HS-27A (cell line): ENCODE data around the gene NNT.
"Not testable (repeated sequence)": the region's sequence is repeated elsewhere in the genome, so short reads cannot be mapped to it uniquely, and the experiment has no call there.

Experiments used
- DNase-seq: peaks from one replicate; pipeline ENCODE4 v3.0.0-alpha.2; 2012; ENCODE audit warnings: low read depth, missing footprints

The NNT gene

DNA sequence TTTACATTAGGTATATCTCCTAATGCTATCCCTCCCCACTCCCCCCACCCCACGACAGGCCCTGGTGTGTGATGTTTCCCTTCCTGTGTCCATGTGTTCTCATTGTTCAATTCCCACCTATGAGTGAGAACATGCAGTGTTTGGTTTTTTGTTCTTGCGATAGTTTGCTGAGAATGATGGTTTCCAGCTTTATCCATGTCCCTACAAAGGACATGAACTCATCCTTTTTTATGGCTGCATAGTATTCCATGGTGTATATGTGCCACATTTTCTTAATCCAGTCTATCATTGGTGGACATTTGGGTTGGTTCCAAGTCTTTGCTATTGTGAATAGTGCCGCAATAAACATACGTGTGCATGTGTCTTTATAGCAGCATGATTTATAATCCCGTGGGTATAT, 64.4 kb downstream of the NNT start:
- not testable (repeated sequence) for DNase-seq

DNA sequence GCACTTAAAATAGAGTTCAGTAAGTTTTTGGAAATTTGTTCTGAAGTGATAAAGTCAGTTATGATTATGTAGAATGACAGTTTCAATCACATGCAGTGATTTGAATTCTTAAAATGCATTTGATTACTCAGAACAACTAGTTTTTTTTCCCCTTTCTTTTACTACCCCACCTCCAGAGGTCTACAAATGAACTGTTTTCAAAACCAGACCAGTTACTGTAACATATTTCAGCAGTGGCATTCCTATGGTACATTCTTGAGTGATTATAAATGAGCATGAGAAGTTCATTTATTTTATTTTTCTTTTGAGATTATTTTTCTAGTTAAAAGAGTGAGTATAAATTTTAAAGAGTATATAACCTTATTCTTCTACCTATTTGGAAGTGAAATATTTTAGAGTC, 71.6 kb downstream of the NNT start:
- no peak for DNase-seq

DNA sequence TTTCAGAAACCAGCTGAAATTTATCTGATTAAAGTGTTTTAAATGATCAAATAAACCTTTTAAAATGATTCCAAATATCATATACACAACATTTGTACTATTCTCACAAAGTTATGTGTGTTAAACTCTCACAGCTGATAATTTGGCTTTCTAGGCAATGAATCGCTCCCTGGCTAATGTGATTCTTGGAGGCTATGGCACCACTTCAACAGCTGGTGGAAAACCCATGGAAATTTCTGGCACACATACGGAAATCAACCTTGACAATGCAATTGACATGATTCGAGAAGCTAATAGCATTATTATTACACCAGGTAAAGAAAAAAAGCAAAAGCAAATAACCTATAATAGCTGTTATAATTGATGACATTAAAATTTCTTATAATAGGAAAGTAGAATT, 72.4 kb downstream of the NNT start:
- no peak for DNase-seq

DNA sequence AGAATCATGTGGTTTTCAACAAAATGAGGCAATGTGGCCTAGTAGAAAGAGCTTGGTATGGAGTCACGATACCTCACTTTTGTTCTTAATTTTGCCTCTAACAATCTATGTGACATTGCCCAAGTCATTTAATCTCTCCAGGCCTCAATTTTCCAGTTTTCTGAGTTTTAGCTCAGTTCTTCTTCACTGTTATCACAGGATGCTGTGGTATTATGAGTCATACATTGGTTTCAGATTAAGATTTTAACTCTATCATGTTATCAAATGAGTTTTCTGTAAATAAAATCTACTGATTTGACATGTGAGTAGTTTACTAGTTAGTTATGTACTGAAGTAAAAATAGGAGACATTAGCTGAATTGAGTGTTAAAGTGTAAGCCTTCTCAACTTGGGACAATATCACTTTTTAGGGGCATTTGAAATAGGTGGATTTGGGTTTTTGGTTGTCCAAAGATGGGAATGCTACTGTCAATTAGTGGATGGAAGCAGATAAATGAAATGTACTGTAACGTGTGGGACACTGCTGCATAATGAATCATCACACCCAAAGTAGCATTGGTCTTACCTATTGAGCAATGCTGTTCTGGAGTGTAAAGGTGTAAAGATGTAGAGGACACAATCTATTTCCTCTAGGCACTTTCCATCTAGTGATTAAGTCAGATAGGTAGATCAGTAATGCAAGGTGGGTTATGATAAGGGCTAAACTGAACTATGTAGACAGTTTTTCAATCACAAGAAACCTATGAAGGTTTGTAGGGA, 73.3 kb downstream of the NNT start:
- DNase-seq, result no peak

DNA sequence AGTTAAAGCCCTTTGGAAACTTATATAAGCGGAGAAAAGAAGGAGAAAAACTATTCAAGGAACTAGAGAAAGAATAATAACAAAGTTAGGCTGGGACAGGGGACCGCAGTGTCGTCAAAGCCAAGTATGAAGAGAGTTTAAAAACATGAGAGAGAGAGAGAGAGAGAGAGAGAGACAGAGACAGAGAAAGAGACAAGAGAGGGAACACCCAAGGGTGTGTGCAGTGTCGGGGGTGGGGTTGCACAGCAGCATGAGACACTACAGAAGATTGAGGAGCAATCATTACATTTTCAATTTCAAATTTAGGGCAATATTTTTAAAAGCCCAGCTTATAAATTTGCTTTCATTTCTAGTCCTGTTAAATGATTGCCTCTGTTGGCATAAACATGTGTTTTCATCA, 74.3 kb downstream of the NNT start:
- DNase-seq, result no peak

DNA sequence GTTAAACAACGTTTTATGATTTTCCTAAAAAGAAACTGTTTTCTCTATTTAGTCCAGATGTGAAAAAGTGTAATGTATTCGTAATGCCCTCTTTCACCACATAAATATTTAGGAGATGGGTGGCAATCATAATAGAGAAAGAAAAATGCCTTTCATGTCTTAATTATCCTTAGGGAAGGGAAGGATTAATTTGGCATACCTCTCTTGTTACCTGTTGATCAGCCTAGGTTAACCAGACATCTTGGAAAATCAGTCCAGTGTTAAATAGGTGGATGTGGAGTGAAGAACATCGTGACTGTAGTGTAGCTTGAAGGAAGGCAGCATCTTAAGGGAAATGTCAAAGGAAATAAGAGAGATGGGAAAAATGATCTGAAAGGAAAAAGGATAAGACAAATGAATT, 76.2 kb downstream of the NNT start:
- DNase-seq, result no peak

DNA sequence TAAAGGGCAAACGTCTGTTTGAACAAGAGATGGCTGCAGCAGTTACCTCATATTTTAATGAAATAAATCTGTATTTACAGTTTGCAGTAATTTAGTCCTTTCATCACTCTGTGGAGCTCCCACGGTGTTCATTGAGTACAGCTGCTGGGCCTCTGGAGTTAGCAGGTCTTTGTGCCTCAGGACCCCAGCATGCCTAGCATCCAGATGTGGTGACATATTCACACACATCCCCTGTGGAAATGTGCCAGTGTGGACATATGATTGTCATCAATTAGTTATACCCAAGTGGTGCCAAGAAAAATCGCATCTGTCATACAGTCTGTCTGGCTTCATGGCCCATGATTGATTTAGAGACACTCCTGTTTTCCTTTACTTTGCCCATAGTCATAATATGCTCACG, 77.3 kb downstream of the NNT start:
- no peak for DNase-seq

DNA sequence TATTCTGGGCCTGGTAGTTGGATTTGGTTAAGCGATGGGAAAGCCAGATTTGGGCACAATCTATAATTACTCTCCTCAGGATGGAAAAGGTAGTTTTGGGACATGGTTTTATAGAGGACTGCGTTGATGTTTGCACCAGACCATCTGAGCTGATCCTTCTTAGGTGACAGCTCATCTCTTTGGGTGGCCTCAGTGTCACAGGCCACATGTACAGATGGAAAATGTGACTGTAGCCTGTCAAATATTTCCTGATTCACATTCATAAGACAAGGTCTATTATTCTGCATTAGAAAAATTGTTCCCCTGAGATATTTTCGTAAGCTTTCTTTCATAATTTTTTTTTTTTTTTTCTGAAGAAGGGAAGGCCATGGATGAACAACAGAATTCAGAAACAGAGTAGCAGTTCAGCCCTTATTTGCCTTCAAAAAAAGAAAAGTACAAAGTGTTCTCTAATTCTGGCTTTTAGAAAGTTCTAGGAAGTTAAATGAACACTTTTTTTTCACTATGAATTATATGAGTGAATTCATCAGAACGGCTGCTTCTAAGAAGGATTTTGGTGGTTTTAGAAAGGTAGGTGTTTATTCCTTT, 81.0 kb downstream of the NNT start:
- DNase-seq, result no peak

DNA sequence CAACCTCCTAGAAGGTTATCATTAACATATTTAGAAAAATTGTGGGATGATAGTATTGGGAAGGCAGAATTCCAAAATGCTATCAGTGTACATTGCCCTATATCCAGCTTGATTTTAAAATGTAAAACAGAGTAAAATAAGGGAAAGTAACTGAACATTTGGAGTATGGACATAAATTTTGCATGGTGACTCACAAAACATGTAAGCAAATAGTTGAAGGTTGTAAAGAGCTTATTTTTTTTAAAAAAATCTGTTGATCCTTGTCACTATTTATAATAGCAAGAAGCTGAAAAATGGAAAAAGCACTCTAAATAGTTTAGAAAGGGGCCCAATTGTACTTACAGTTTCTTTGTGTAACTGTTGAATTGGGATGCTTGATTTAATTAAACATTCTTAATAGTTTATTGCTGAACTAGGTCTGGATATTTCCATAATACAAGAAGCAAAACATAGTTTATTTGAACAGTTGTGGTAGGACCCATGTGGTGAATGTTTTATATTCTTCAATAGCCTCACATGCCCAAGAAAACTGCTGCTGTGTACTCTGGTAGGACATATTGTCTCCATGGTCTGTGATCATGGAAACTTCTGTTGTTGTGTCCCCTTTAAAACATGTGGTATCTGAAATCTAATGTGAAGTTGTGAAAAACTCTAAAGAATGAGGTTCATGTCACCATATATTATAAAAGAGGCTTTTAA, 82.4 kb downstream of the NNT start:
- DNase-seq, result no peak

DNA sequence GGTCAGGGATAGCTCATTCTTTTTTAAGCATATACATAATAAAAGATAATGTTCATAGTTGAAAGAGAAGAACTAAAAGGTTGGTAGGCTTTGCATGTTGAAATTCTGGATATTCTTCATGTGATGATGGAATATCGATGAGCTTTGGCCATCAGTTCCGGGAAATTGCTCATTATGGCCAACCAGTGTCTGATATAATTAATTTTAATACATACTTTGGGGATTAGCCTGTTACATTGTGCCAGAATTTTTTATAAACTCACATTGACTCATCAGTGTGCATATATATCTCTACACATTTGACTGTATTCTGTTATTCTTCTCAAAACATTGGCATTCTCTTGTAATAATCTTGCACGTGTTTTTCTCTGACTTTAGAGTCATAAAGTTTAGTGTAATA, 84.3 kb downstream of the NNT start:
- DNase-seq, result no peak

DNA sequence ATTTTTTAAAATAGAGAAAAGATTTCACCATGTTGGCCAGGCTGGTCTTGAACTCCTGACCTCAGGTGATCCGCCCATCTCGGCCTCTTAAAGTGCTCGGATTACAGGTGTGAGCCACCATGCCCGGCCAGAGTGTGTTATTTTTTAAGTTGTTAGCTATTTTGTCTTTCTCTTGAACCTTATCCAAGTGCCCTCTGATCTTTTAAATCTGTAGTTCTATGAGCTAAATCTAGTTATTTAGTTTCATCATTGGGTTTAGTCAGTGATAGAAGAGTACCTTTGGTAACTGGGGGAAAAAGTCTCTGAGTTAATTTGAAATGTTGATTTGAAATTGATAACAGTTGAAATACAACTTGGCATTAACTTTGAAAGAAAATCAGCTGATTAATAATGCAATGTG, 88.3 kb downstream of the NNT start:
- no peak for DNase-seq

DNA sequence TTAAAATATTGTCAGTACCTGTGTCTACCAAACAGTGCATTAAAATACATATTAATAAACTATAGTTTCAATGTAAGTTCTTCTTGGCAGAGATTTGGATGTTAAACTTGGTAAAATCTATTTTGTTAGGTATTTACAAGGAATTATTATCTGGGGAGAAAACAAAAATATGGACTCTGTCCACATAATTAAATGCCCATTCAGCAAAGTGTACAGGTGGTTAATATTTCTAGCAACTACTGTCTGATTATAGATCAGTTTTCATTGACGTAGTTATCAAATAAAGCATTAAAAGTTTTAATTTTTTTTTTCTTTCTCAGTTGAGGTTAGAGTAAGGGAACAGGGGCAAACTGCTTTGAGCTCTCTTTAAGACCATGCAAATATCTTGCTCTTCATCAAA, 88.9 kb downstream of the NNT start:
- no peak for DNase-seq

DNA sequence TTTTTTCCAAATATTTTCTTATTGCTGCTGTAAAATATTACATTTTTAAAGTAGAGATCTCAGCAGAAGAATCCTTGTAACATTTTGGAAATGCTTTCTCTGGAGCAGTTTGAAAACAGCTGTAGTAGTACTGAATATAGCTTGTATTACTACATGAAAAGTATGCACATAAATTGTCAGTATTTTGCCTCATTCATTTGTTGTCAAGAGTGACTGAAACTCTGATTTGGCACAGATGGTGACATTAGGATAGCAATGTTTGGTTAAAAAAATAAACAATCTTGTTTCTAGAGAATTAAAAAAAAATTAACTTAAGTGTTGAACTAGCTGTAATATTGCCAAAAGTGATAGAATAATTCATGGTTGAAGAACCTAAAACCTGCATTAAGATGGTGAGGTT, 90.4 kb downstream of the NNT start:
- DNase-seq, result no peak

DNA sequence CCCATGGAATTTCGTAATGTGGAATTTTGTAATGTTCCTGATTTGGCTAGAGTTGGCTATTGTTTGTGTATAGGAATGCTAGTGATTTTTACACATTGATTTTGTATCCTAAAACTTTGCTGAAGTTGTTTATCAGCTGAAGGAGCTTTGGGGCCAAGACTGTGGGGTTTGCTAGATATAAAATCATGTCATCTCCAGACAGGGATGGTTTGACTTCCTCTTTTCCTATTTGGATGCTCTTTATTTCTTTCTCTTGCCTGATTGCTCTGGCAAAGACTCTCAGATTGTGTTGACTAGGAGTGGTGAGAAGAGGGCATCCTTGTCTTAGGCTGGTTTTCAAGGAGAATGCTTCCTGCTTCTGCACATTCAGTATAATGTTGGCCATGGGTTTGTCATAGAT, 91.0 kb downstream of the NNT start:
- DNase-seq, result no peak

DNA sequence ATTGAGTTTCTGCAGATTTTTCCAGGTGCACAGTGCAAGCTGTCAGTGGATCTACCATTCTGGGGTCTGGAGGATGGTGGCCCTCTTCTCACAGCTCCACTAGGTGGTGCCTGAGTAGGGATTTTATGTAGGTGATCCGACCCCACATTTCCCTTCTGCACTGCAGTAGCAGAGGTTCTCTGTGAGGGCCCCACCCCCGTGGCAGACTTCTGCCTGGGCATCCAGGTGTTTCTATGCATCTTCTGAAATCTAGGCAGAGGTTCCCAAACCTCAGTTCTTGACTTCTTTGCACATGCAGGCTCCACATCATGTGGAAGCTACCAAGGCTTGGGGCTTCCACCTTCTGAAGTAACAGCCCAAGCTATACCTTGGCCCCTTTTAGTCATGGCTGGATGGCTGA, 93.5 kb downstream of the NNT start:
- DNase-seq, result not testable (repeated sequence)

DNA sequence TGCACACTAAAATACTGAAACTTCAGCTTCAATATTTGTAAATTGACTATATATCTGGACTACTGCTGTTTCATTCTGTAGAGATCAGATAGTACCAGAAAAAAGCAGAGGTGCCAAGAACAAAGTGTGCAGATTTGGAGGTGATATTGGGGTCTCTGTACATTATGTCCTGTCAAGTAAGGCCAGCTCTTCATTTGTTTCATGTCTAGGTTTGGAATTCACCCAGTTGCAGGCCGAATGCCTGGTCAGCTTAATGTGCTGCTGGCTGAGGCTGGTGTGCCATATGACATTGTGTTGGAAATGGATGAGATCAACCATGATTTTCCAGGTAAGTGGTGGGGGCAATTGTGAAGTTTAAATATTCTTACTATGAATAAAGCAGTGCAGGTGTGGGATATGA, 96.9 kb downstream of the NNT start:
- DNase-seq, result no peak

DNA sequence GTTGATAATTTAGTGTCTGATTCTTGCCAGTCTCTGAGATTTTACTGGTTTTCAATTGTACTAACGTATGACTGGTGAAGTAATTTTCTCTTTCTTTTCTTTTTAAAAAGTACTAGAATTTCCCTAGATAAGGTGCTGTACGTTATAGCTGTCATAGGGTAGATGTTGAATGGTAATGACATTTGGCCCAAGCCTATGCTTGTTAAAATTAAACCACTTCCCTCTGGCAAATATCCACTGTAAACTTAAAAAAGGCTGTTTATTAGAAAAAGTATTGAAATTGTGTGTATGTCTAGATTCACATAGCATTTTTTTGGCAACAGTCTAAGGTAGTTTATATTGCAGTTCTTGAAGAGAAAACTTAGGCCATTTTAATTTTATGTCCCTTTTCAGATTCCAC, 97.6 kb downstream of the NNT start:
- DNase-seq, result no peak

DNA sequence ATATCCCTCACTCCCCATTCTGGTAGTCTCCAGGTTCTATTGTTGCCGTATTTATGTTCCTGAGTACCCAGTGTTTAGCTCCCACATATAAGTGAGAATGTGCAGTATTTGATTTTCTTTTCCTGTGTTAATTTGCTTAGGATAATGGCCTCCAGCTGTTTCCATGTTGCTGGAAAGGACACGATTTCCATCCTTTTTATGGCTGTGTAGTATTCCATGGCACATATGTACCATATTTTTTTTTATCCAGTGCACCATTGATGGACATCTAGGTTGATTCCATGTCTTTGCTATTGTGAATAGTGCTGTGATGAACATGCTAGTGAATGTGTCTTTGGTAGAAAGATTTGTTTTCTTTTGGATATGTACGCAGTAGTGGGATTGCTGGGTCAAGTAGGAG, 98.2 kb downstream of the NNT start:
- DNase-seq, result no peak

DNA sequence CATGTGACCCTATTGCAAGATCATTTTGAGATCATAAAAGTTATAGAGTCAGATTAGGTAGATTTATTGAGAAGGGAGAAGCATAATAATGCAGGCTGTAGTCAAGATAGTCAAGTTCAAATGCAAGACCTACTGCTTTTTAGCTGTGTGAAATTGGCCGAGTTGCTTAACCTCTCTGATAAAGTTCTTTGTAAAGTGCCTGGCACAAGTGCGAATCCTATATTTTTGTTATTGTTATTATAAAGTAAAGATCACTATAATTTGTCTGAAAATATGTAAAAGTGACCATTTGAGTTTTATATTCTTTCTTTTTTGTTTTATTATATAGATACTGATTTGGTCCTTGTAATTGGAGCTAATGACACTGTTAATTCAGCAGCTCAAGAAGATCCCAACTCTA, 99.3 kb downstream of the NNT start:
- no peak for DNase-seq

DNA sequence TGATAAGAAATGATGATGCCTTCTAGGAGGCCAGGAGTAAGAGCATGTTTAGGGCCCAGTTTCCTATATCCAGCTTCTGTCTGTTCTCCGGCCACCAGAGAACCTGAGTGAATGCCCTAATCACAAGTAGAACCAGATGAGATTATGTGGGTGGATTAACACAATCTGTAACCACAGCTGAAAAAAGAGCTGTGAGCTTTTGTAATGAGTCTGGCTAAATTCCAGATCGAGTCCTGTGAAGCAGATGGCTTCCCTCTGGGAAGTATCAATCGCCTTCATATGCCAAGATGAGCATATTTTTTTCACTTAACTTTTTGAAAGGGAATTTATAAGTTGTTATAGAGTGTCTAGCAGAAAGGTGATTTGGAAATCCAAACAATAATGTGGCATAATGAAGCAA, 99.8 kb downstream of the NNT start:
- DNase-seq, result no peak

DNA sequence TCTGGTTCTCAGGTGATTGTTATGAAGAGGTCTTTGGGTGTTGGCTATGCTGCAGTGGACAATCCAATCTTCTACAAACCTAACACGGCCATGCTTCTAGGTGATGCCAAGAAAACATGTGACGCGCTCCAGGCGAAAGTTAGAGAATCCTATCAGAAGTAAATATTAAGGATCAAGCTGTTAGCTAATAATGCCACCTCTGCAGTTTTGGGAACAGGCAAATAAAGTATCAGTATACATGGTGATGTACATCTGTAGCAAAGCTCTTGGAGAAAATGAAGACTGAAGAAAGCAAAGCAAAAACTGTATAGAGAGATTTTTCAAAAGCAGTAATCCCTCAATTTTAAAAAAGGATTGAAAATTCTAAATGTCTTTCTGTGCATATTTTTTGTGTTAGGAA, 101.3 kb downstream of the NNT start:
- no peak for DNase-seq

DNA sequence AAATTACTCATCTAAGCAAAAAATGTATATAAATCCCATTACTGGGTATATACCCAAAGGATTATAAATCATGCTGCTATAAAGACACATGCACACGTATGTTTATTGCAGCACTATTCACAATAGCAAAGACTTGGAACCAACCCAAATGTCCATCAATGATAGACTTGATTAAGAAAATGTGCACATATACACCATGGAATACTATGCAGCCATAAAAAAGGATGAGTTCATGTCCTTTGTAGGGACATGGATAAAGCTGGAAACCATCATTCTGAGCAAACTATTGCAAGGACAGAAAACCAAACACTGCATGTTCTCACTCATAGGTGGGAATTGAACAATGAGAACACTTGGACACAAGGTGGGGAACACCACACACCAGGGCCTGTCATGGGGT, 103.6 kb downstream of the NNT start:
- DNase-seq, result not testable (repeated sequence)

DNA sequence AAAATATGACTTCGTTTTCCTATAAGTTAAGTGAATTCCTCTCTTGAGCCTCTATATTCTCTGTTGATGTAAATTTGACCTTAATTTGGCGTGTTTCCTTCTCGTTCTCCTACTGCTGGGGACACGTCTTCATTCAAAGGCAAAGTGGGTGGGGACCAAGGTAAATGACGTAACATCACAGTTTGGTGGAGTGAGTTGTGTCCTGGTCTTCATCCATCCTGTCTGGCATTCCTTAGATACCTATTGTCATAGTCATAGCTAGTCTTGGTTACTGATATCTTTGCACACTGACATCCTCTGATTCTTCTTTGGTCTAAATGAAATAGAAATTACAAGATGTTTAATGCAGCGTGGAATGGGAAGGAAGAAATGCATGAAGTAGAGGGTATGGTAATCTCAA, 108.5 kb downstream of the NNT start:
- DNase-seq, result peak; percentile 63

DNA sequence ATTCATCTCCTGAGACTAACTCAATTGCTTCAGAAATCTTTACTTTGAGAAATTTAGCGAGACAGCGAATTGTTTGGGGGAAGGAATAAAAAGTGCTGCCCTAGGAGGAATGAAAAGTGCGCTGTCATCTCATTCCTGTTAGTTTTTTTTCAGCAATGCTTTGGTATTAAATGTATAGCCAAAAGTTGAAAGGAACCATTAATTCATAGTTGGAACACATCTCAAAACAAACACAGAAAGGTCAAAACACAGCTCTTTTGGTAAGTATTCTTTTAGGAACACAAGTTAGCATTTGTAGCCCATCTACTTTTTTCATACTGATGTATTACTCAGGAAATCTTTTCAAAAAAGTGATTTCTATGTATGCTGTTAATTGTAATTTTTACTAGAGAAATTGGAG, 109.1 kb downstream of the NNT start:
- DNase-seq, result no peak
